OCI-LY3 (cell line): Measurements from ENCODE around the gene ZFYVE9.

Source experiments
- CTCF ChIP-seq: fragments of 200-600, 300-600 bp; sonication (generic); IDR thresholded peaks from 2 replicates; pipeline ENCODE4 v1.5.1; 2014; ENCODE audit warnings: antibody characterized with exemption, low read length, low read depth
- EZH2phosphoT487 ChIP-seq: fragments of 200-600 bp; shearing (Covaris generic); IDR thresholded peaks from 2 replicates; pipeline ENCODE4 v1.6.1; 2018; ENCODE audit warnings: antibody characterized with exemption, mixed run types, low read depth

DNA sequence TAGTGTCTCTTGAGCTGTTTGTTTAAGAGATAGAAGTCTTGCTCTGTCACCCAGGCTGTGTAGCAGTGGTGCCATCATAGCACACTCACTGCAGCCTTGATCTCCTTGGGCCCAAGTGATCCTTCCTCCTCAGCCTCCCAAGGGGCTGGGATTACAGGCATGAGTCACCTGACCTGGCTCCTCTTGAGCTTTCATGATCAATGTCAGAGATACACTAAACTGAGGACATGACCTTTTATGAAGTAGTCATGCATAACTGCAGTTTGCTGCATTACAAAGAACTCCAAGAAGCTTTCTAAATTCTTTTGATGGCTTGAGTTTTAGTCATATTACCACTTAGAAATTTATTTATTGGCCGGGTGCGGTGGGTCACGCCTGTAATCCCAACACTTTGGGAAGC lies 146.4 kb downstream of the ZFYVE9 start:
- no peak for TF ChIP-seq CTCF
- no peak for TF ChIP-seq EZH2phosphoT487
